Epithelial cell of proximal tubule (primary cell): ENCODE data around the gene CCNYL1. TPM values are rescaled to one million over a fixed set of nuclear protein-coding genes. Genes with fewer than 3 reads are reported as not detected.
"Not testable (repeated sequence)": the region's sequence is repeated elsewhere in the genome, so short reads cannot be mapped to it uniquely, and the experiment has no call there.

ENCODE experiments used
- DNase-seq: peaks from one replicate; pipeline ENCODE4 v3.0.0-alpha.2; 2011; ENCODE audit warnings: low read depth
- H3K4me3 ChIP-seq: 2 replicates; pipeline ENCODE4 v1.5.1; 2011; ENCODE audit warnings: low read depth, mild to moderate bottlenecking, low read length
- total RNA-seq: library from RNA; depleted of rRNA; stranded (reverse); fragments of >200 nt; gene quantifications from 2 replicates; pipeline ENCODE4 v1.2.3, GENCODE V29; 2015
- TF ChIP-seq, protein P1 (sequence below): conservative IDR thresholded peaks from 2 replicates; pipeline ENCODE4 v1.5.1; 2012; ENCODE audit warnings: low read depth, mild to moderate bottlenecking, low read length

CCNYL1 gene
- total RNA-seq, 1 donor from 2014 or later = 20.5 TPM

DNA sequence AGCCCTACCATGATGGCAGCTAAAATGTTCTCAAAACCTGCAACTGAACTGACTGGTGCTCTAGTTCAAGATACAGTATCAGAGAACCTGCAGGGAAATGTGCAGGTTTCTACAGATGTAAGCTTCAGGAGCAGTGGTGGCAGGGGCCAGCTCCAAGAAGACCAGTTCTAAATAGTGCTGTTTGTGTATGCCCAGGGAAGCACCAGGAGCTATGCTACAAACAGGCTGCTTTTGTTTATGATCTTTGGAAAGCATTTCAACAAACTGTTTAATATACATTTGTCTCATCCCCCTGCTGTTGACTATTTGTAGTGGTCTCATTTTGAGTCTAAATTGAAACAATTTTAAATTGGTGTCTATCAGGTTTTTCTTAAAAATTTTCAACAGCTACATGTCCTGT lies 37.6 kb downstream of the CCNYL1 start:
- TF ChIP-seq, protein P1, sequence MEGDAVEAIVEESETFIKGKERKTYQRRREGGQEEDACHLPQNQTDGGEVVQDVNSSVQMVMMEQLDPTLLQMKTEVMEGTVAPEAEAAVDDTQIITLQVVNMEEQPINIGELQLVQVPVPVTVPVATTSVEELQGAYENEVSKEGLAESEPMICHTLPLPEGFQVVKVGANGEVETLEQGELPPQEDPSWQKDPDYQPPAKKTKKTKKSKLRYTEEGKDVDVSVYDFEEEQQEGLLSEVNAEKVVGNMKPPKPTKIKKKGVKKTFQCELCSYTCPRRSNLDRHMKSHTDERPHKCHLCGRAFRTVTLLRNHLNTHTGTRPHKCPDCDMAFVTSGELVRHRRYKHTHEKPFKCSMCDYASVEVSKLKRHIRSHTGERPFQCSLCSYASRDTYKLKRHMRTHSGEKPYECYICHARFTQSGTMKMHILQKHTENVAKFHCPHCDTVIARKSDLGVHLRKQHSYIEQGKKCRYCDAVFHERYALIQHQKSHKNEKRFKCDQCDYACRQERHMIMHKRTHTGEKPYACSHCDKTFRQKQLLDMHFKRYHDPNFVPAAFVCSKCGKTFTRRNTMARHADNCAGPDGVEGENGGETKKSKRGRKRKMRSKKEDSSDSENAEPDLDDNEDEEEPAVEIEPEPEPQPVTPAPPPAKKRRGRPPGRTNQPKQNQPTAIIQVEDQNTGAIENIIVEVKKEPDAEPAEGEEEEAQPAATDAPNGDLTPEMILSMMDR = no peak

DNA sequence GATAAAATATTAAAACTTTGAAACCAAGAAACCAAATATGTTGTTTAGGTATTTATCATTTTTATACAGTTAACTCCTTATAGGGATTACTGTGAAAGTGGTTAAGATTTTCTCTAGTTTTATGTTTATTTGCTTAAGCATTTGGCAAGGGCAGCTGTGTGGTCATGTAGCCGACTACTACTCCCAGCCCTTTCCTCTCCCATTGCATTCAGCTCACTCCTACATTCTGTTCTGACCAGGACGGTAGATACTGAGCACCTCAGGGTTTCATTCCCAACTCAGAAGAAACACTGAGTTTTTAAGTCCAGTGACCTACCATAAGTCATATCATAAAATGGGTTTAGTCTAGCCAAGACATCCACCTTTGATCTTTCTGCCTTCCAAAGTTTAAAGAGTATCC lies 38.4 kb downstream of the CCNYL1 start:
- DNase-seq = no peak
- no peak overlapping the region for H3K4me3 ChIP-seq
- TF ChIP-seq, protein P1 = no peak

More for the DNA sequence above, 37.6 kb downstream of the CCNYL1 start:
- no peak overlapping the region for H3K4me3 ChIP-seq
- no peak for DNase-seq

DNA sequence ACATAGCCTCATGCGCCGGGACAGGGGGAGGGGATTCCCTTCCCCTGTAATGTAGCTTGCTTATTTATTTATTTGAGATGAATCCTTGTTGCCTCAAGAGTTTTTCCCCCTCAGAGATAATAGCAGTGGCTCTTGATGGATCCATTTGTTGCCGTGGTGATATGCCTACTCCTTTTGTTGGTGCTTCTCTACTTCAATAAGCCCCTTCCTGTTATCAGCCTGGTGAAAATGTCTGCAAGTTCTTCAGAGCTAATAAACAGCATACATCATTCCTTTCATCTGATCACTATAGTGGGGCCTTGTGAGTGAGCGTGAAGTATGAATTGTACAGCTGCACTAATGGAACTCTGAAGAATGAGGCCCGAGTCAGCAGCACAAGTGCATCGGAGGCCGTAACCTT lies 38.9 kb downstream of the CCNYL1 start:
- DNase-seq = no peak
- TF ChIP-seq, protein P1 = no peak
- no peak overlapping the region for H3K4me3 ChIP-seq

DNA sequence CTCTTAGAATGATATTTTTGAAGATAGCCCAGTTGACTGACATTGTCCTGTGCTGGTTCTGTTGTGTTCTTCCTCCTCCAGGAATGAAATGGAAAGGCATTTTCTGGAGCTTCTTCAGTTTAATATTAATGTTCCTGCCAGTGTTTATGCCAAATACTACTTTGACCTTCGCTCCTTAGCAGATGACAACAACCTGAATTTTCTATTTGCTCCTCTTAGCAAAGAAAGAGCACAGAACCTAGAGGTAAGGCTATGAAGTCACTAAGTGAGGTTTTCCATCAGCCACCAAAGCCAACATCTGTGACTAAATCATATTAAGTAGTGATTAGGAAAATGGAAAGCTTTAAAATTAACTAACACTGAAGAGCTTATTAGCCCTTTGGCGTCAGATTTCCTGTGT lies 39.4 kb downstream of the CCNYL1 start:
- no peak overlapping the region for H3K4me3 ChIP-seq
- TF ChIP-seq, protein P1 = no peak
- DNase-seq = no peak

DNA sequence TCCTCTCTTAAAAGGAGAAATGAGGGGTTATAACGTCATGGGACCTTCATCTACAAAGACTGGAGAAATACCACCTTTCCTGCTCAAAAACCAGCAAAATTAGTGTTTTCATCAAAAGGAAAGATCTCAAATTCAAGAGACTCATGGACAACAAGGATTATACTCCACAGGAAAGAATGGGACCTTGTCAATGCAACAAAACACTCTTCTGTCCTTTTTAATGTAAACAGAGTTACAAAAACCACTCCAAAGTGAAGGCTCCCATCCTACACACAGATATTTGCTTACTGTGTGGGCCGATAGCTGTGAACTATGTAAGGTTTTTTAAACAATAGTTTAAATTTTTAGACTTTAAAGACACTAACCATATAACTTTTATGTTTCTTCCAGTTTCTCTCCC lies 42.2 kb downstream of the CCNYL1 start:
- DNase-seq, H3K4me3 ChIP-seq: not testable (repeated sequence)

DNA sequence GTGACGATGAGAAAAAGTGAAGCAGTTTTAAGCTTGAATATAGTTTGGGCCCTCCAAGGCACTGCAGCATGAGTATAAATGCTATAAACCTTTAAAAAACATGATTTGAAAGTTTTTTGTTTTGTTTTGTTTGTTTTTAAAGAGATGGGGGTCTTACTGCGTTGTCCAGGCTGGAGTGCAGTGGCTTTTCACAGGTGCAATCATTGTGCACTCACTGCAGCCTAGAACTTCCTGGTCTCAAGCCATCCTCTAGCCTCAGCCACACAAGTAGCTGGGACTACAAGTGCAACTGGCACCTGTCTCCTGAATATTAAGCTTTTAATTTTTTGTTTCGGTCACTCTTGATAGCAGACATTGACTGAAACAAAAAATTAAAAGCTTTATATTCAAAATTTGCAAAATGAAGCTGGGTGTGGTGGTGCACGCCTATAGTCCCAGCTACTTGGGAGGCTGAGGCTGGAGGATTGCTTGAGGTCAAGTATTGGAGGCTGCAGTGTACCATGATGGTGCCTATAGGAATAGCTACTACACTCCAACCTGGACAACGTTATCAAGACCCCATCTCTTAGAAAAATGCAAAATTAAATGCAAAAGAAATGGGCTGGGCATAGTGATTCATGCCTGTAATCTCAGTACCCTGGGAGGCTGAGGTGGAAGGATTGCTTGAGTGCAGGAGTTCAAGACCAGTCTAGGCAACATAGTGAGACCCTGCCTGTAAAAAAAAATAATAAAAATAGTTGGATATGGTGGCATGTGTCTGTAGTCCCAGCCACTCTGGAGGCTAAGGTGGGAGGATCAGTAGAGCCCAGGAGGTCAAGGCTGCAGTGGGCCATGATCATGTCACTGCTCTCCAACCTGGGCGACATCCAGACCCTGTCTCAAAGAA lies 43.3 kb downstream of the CCNYL1 start:
- no peak overlapping the region for H3K4me3 ChIP-seq
- DNase-seq = no peak
- TF ChIP-seq, protein P1 = no peak

DNA sequence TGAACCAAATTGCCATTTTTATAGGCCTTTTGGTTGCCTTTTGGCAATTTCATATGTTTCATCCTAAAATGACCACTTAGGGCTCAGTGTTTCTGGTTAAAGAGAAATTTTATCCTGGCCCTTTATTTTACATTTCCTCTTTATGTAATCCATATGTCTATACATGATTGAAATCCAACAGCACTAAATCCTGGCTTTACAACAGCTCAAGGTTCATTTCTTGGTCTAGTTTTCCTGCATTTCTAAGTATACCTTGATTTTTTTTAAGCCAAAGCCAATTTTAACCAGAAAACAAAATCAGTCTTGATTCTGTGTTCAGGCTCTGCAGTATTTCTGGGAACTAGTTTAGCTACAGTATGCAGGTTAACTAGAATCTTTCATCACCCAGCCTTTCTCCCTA lies 46.6 kb downstream of the CCNYL1 start:
- TF ChIP-seq, protein P1 = no peak

More for the DNA sequence above, 46.6 kb downstream of the CCNYL1 start:
- no peak overlapping the region for H3K4me3 ChIP-seq
- no peak for DNase-seq
